ENCODE data around the gene MOB3C.
"Not testable (repeated sequence)": the region's sequence is repeated elsewhere in the genome, so short reads cannot be mapped to it uniquely, and the experiment has no call there.

The MOB3C gene

DNA sequence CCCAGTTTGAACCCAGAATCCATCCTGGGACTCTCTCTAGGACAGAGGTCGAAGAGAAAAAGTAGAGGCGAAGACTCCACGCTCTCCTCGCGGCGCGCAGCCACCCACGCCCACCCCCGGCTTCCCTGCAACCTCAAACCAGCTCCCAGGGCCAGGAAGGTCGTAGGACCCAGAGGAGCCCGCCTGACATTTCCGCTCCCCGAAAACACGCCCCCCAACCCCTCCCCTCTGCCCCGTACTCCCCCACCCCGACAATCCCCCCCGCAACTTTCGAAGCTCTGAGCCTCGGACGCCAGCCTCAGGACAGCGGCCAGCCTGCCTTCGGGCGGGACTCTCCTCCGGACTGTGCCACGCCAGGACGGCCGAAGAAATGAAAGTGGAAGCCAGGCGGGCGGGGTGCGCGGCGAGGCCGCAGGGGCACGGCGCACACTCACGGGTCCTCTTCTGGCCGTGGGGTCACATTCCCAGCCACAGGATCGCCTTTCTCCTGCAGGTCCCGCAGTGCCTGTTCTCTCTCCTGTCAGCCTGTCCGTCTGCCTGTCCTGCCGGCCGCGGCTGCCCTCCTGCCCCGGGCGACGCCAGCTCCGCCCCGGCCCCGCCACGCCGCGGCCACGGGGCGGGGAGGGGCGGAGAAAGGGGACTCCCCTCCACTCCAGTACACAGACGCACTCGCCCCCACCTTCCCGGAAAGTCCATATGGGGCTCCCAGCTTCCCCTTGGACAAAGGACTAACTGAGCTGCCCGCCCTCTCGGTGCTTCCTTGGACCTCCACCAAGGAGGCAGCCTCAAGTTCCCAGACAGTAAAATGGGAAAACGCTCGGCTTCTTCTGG, at the start of gene MOB3C:
MOB3C (minus strand) TSS at position 535 of the 831 bp plus-strand sequence. CDS start 3,490 bp downstream, outside the sequence.
- DNase-seq = peak; percentile 59

DNA sequence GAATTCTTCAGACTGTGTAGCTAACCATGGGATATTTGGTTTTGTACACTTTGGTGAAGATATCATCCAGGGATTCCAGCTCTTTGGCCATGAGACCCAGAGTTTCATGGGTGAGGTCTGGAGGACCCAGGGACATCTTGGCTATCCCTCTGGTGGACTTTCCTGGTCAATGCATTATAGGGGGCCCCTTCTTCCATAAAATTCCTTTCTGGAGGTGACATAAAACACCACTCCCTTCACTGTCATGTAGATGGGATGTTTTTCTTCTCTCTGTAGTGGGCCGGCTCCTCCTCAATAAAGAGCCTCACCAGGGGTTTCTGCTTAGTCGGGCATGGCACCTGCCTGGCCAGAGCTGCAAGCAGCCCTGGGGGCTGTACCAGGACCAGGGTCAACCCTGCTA, 49.4 kb upstream of the MOB3C start:
- no peak for DNase-seq

DNA sequence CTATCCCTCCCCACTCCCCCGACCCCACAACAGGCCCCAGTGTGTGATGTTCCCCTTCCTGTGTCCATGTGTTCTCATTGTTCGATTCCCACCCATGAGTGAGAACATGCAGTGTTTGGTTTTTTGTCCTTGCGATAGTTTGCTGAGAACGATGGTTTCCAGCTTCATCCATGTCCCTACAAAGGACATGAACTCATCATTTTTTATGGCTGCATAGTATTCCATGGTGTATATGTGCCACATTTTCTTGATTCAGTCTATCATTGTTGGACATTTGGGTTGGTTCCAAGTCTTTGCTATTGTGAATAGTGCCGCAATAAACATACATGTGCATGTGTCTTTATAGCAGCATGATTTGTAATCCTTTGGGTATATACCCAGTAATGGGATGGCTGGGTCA, 46.3 kb upstream of the MOB3C start:
- not testable (repeated sequence) for DNase-seq

DNA sequence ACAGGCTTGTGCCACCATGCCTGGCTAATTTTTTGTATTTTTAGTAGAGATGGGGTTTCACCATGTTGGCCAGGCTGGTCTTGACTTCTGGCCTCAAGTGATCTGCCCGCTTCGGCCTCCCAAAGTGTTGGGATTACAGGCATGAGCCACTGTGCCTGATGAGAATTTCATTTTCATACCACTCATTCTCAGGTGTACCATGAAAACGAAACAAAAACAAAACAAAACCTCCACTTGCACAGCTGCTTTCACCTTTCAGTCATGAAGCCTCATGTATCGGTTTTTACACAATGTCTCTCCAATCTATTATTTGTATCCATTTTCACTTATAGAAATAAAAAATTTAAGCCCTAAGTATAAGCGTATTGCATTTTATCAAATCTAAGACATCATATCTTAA, 43.5 kb upstream of the MOB3C start:
- DNase-seq = not testable (repeated sequence)

DNA sequence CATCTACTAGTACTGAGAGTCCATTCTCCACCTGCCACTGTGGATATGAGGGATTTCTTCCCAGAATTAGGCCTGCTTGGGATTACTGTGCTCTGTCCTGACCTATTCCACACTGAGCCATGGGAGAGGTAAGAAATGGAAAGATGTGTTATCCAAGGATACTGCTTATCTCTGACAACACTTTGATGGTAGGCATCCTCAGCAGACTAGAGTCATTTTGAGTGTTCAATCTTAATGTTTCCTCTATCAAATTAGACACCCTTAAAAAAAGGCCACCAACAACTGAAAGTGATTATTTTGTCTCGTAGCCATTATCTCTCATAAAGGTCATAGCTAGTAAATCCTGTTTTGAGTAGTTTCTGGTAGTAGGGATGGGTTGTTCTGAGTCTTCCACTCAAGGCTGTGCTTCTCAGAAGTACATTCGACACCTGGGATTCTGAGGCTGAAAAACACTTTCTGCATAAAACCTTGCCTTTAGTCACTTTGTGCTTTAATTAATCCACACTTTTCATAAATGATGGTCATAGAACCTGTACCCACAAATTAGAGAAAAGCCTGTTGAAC, 42.8 kb upstream of the MOB3C start:
- DNase-seq = no peak

DNA sequence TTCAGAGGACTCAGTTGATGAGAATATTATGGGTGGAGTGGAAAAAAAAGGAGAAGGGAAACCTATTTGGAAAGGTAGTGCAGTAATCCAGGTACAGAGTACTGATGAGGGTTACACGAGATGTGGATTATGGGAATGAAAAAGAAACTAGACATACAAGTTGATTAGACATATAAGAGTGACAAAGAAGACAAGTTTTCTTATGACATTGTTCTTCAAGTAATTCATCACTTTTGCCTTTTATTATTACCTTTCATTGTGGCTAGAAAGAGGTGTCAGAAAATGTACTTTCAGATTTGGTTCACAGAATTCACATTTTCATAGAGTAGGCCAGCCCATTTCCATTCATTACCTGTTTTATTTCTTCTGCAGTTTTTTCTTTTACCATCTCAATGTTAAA, 41.2 kb upstream of the MOB3C start:
- DNase-seq = no peak

DNA sequence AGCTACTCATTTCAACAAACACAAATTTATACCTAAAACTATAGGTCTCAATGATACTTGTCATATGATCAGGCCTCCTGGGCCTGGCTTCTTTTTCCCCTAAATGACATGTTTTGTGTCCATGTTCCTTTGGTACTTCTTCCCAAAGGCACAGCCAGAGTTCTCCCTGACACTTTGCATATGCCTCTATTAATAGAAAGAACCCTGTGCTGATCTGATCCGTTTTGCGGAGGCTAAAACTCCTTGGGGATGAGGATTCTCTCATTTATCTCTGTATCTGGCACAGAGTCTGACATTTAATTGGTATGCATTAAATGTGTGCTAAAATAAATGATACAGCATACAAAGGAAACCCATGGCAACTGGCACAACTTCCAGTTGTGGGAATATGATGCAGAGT, 40.0 kb upstream of the MOB3C start:
- DNase-seq = no peak

DNA sequence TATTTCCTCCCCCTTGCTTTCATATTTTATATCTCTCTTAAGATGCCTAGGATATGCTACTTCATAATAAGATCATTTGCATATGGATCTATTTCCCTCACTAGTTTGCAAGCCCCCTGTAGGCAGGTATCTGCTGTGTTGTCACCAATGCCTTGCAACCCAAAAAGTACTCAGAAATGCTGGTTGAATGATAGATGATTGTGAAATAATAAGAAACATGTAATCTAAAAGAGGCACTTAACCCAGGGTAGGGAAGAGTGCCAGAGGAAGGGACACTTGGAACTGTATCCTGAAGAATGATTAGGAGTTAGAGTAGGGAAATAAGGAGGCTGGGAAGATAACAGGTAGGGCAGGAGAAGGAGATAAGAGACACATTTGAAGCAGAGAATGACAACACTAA, 39.2 kb upstream of the MOB3C start:
- no peak for DNase-seq

DNA sequence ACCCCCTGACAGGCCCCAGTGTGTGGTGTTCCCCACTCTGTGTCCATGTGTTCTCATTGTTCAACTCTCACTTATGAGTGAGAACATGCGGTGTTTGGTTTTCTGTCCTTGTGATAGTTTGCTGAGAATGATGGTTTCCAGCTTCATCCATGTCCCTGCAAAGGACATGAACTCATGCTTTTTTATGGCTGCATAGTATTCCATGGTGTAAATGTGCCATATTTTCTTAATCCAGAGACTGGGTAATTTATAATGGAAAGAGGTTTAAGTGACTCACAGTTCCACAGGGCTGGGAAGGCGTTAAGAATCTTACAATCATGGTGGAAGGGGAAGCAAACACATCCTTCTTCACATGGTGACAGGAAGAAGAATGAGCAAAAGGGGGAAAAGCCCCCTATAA, 38.1 kb upstream of the MOB3C start:
- not testable (repeated sequence) for DNase-seq

DNA sequence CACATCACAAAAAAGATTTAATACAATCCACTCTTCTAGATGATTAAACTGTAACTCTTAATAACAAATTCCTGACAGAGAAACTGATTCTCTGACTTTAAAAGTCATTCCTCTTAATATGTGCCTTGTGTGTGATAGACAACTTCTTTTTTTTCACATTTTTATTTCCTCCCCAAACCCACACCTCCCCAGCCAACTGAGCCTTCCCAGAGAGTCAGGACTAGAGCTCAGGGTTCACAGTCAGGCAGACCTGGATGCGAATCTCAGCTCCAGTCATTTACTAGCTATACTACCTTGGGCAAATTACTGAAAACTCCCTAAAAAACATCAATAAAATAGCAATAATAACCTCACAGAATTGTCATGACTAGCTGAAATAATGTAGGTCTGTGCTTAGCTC, 37.4 kb upstream of the MOB3C start:
- no peak for DNase-seq

DNA sequence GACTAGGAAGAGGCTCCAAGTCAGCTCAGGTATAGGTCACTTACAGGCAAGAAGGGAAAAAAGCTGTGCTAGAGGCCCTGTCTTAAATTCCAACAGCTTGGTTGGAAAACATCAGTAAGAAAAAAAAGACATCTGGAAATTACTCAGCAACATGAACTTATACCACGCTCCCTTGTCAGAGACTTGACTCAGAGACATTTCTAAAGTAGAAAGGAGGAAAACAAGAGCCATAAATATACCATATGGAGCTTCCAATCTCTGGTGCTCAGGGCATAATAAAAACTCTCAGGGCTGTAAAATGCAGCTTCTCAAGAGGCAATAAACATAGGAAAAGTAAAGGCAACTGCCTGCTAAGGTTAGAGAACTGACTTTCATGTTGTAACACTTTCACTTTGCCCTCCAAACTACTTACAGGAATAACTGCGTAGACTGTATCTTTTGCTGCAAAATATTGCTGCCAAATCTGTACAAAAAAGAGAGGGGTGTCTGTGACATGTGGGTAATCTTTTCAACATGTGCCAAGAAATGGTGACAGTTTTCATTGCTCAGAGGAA, 36.9 kb upstream of the MOB3C start:
- DNase-seq = no peak

DNA sequence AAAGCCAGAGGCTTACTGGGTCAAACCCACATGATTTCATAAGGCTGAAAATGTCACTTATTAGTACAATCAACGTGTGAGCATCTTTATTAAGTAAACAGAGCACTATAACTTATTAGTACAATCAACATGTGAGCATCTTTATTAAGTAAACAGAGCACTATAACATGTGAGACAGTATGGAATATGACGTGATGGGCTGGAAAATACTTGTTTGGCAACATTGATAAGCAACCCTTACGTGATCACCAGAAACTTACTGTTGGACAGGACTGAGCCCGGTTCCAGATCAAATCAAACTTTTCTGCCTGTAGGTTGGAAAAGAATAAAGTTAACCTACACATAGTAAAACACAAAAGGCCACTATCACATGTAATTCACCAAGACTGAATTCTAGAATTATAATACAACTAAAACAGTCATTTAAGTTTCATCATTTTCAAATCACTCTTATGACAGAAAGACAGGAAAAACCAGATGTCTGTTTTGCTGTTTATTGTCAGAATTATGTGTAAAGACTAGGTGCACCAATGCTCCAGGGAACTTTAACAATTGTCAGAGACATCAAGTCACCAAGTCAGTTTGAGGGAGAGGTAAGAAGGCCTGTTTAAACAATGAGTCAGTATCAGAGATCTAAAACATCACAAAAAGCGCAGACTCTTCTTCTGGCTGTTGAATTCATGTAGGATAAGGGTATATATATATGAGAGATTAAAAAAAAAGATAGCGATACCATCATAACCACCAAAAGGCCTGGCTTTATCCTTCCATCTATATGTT, 35.9 kb upstream of the MOB3C start:
- DNase-seq = no peak

DNA sequence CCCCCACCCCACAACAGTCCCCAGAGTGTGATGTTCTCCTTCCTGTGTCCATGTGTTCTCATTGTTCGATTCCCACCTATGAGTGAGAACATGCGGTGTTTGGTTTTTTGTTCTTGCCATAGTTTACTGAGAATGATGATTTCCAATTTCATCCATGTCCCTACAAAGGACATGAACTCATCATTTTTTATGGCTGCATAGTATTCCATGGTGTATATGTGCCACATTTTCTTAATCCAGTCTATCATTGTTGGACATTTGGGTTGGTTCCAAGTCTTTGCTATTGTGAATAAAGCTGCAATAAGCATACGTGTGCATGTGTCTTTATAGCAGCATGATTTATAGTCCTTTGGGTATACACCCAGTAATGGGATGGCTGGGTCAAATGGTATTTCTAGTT, 34.5 kb upstream of the MOB3C start:
- DNase-seq = not testable (repeated sequence)

DNA sequence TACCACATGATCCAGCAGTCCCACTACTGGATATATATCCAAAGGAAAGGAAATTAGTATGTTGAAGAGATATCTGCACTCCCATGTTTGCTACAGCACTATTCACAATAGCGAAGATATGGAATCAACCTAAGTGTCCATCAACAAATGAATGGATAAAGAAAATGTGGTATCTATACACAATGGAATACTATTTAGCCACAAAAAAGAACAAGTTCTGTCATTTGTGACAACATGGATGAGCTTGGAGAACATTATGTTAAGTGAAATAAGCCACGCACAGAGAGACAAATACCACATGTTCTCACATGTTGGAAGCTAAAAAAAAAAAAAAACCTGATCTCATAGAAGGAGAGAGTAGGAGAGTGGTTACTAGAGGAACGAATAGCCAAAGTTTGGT, 33.9 kb upstream of the MOB3C start:
- DNase-seq = no peak

DNA sequence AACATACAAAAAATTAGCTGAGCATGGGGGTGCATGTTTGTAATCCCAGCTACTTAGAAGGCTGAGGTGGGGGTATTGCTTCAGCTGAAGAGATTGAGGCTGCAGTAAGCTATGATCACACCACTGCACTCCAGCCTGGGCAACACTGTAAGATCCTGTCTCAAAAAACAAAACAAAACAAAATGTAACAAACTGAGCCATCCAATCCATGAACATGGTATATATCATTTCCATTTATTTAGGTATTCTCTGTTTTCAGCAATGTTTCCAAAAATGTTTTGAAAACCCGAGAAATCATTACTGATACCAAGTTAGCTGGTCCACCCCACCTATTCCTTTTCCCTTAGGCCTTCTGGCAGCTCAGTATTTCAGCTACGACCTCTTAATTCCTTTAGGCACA, 33.2 kb upstream of the MOB3C start:
- no peak for DNase-seq

DNA sequence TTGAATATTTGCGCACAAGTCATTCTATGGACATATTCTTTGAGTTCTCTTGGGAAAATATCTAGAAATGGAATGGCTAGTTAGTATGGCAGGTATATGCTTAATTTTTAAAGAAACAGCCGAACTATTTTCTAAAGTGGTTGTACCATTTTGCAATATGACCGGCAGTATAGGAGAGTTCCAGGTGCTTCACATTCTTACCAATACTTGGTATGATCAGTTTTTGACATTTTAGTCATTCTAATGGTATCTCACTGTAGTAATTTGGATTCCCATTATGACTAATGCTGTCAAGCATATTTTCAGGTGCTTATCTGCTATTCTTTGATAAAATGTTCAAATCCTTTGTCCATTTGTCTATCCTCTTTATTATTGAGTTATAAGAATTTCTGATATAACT, 31.0 kb upstream of the MOB3C start:
- DNase-seq = no peak

DNA sequence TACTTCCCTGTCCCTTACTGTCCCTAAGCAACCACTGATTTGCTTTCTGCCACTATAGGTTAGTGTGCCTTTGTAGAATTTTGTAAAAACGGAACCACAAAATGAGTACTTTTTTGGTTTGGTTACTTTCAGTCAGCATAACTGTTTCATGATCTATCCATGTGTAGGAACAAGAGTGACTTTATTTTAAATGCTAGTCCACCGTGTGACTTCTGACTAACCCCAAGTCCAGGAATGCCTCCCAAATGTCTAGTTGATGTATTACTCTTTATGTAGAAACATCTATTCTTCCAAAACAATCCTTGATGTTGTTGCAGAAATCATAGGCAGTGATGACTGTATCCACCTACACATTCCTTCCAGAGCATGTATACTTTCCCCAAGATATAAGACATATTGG, 30.2 kb upstream of the MOB3C start:
- no peak for DNase-seq

DNA sequence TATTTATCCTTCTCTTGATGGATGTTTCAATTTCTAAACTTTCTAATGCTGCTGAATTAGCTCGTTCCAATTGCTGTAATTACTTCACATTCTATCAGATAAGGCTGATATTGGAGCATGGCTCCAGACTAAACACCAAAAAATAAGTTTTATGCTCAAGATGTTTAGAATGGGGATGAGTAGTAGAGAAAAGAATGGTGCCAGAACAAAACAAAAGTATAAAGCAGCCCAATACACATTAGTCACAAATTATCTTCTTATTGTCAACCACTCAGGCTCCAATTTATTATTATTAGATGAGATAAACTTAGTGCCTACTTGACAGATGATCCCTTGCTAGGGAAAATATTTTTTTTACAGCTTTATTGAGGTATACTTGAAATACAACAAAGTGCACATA, 29.7 kb upstream of the MOB3C start:
- no peak for DNase-seq

DNA sequence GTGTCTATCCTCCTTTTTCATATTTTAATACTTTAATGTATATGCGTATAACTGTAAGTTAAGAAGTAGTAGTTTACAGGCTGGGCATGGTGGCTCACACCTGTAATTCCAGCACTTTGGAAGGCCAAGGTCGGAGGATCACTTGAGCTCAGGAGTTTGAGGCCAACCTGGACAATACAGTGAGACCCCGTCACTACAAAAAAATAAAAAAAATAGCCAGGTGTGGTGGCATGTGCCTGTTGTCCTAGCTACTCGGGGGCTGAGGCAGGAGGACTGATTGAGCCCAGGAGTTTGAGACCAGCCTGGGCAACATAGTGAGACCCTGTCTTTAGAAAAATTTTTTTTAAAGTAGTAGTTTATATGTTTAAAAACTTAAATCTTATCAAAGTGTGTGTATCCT, 29.2 kb upstream of the MOB3C start:
- no peak for DNase-seq

DNA sequence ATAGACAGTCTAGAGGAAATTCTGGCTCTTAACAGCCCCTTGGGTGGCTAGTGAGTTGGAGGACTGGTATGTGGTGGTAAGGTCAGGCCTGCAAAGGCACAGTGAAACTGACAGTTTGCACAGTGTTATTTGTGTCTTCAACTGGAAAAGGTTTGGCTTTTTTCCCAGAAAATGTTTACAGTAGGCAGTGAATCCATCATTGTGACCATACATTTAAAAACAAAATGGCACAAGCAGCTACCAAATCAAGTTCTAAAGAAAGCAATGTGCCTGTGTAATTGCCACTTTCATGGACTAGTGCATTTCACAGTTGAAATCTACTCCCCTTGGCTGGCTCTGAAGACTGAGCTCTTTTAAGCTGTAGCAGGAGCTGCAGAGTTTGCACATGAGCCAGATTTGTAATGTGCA, 26.8 kb upstream of the MOB3C start:
- no peak for DNase-seq

DNA sequence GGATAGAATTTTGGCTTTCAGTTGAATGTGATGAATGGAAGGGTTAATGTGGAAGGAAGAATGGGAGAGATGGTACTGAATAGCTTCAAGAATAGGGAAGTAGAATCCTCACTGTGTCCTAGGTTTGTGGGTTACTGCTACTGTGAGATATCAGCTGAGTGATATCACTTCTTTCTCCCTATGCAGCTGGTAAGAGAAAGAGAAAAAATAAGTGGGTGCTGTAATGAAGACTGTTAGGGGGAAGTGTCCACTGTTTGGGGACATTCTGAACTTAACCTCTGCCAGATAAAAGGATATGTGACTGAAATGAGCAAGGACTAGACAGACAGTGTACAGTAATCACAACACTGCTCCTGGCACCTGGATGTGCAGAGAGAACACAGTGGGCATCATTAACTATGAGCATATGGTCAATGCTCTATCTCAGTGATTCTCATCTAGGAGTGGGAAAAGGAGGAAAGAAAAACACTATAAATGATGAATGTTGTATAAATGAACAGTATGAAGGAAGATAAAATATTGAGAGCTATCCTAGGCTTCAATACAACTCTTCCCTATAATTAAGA, 25.6 kb upstream of the MOB3C start:
- DNase-seq = no peak

DNA sequence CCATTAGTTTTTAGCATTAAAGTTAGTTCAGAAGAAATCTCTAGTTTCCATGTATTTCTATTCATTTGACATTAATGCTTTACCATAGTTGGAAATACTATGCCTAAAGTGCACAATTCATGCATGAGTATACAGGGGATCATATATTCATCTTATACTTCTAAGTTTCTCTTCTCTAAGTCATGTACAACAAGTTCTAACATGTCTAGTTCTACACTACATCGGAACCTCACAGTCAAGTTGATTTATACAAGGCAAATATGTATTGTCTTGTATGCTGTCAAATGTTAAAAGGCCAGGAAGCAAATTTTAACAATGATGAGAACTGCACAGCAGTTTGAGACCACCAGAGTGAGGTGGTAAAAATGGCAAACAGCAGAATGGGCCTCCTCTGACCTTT, 22.9 kb upstream of the MOB3C start:
- no peak for DNase-seq

DNA sequence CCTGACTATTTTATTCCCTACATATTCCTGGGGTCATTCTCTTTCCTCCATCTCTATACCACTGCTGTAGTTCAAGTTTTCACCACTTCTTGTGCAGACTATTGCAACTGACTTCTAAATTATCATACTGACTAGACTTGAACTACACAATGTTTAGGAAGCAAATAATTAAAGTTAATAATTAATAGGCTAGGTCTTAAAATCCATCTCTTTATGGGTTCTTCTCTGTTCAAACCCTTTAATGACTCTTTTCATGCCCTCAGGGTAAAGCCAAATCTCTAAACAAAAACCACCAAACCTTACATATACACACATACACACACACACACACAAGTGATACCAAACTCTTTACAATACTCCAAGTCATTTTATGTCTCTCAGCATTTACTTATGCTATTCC, 22.3 kb upstream of the MOB3C start:
- DNase-seq = no peak
